Thyroid gland (tissue), 4 donors: ENCODE data around the gene NNT. TPM values are rescaled to one million over a fixed set of nuclear protein-coding genes. Genes with fewer than 3 reads are reported as not detected.
"Not testable (repeated sequence)": the region's sequence is repeated elsewhere in the genome, so short reads cannot be mapped to it uniquely, and the experiment has no call there.

ENCODE experiments used
- DNase-seq, 2 donors: peaks; one replicate each; pipeline ENCODE4 v3.0.0-alpha.2; 2019
- H3K27ac ChIP-seq, 3 donors: fragments of 200-600 bp; sonication (generic); 1 replicate in 2 of 3; 2 replicates in 1 of 3; pipeline ENCODE4 v1.5.1; 2016 to 2019; ENCODE audit warnings: mild to moderate bottlenecking in 1 of 3, moderate library complexity in 1 of 3
- H3K27me3 ChIP-seq: fragments of 200-600 bp; sonication (generic); one replicate; pipeline ENCODE4 v1.5.1; 2019
- H3K36me3 ChIP-seq, 2 donors: fragments of 200-600 bp; sonication (generic); one replicate each; pipeline ENCODE4 v1.5.1; 2016 to 2019
- H3K4me1 ChIP-seq, 2 donors: fragments of 200-600 bp; sonication (generic); one replicate each; pipeline ENCODE4 v1.5.1; 2017 to 2019
- H3K4me3 ChIP-seq, 3 donors: fragments of 200-600 bp; sonication (generic); replicated peaks in 1 of 3; 1 replicate in 2 of 3; 2 replicates in 1 of 3; pipeline ENCODE4 v1.5.1; 2016; ENCODE audit warnings: mild to moderate bottlenecking in 1 of 3
- H3K9me3 ChIP-seq: fragments of 200-600 bp; sonication (generic); one replicate; pipeline ENCODE4 v1.5.1; 2017
- POLR2A ChIP-seq, 2 donors: fragments of 450-650 bp; IDR thresholded peaks; one replicate each; pipeline ENCODE4 v1.6.1; 2017; ENCODE audit warnings: antibody characterized with exemption in 2 of 2, mild to moderate bottlenecking in 2 of 2, moderate library complexity in 1 of 2
- WGBS, 2 donors: methylation state at CpG; one replicate each; pipeline ENCODE4 v1.1.5; 2017; 5-methylcytosine and 5-hydroxymethylcytosine counted together
- intact Hi-C: fragments of 100-400 bp; cut with DNase I; formaldehyde crosslinking; loops from one replicate; pipeline ENCODE4 v1.15.1; 2023
- total RNA-seq, 4 donors: library from RNA; depleted of rRNA; stranded (reverse); fragments of >200 nt; gene quantifications; one replicate each; pipeline ENCODE4 v1.2.3, GENCODE V29; 2016
- TF ChIP-seq, protein P1 (sequence below), 6 experiments: fragments of 200-600 bp in 3 of 6; fragments of 450-650 bp in 3 of 6; sonication (generic) in 3 of 6; IDR thresholded peaks; one replicate each; pipeline ENCODE4 v1.5.1; 2016 to 2019; ENCODE audit warnings: antibody characterized with exemption in 6 of 6, mild to moderate bottlenecking in 2 of 6, inconsistent platforms in 1 of 6, moderate library complexity in 1 of 6

NNT gene
- total RNA-seq, 4 donors from 2014 or later, result 95.7 to 125 (median 104) TPM

DNA sequence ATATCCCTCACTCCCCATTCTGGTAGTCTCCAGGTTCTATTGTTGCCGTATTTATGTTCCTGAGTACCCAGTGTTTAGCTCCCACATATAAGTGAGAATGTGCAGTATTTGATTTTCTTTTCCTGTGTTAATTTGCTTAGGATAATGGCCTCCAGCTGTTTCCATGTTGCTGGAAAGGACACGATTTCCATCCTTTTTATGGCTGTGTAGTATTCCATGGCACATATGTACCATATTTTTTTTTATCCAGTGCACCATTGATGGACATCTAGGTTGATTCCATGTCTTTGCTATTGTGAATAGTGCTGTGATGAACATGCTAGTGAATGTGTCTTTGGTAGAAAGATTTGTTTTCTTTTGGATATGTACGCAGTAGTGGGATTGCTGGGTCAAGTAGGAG is 98.2 kb downstream of the NNT start:
- 97% methylated on average over 3 of the region's 3 CpGs for WGBS, 2 donors

GRCh38 chr5:43702293-43702692 is 99.3 kb downstream of the NNT start:
- DNase-seq, result no peak
- 98 to 99% methylated on average over 2 of the region's 2 CpGs for WGBS, 2 donors

More for the DNA sequence above, 98.2 kb downstream of the NNT start:
- H3K27me3 ChIP-seq, result no peaks in the 10 kb centered on the region
- peaks cover 0 to 5% of the 10 kb centered on the region in 2 donors for H3K36me3 ChIP-seq
- no peaks in the 10 kb centered on the region for H3K9me3 ChIP-seq
- intact Hi-C loops, result no loop called here
- no peak for DNase-seq
- H3K4me3 ChIP-seq, result no peak overlapping the region
- TF ChIP-seq POLR2A (IDR thresholded peaks at IDR 0.05), result no peak
- TF ChIP-seq, protein P1, sequence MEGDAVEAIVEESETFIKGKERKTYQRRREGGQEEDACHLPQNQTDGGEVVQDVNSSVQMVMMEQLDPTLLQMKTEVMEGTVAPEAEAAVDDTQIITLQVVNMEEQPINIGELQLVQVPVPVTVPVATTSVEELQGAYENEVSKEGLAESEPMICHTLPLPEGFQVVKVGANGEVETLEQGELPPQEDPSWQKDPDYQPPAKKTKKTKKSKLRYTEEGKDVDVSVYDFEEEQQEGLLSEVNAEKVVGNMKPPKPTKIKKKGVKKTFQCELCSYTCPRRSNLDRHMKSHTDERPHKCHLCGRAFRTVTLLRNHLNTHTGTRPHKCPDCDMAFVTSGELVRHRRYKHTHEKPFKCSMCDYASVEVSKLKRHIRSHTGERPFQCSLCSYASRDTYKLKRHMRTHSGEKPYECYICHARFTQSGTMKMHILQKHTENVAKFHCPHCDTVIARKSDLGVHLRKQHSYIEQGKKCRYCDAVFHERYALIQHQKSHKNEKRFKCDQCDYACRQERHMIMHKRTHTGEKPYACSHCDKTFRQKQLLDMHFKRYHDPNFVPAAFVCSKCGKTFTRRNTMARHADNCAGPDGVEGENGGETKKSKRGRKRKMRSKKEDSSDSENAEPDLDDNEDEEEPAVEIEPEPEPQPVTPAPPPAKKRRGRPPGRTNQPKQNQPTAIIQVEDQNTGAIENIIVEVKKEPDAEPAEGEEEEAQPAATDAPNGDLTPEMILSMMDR (IDR thresholded peaks at IDR 0.05), result no peak
- H3K4me1 ChIP-seq, result no peaks in the 10 kb centered on the region
- no peak overlapping the region for H3K27ac ChIP-seq

DNA sequence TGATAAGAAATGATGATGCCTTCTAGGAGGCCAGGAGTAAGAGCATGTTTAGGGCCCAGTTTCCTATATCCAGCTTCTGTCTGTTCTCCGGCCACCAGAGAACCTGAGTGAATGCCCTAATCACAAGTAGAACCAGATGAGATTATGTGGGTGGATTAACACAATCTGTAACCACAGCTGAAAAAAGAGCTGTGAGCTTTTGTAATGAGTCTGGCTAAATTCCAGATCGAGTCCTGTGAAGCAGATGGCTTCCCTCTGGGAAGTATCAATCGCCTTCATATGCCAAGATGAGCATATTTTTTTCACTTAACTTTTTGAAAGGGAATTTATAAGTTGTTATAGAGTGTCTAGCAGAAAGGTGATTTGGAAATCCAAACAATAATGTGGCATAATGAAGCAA is 99.8 kb downstream of the NNT start:
- intact Hi-C loops, result no loop called here
- H3K27ac ChIP-seq, result no peak overlapping the region
- peaks cover 0 to 5% of the 10 kb centered on the region in 2 donors for H3K36me3 ChIP-seq
- 69 to 70% methylated on average over 3 of the region's 3 CpGs for WGBS, 2 donors
- TF ChIP-seq, protein P1 (IDR thresholded peaks at IDR 0.05), result no peak
- TF ChIP-seq POLR2A (IDR thresholded peaks at IDR 0.05), result no peak
- no peaks in the 10 kb centered on the region for H3K9me3 ChIP-seq
- no peaks in the 10 kb centered on the region for H3K4me1 ChIP-seq
- no peak for DNase-seq
- H3K4me3 ChIP-seq, result no peak overlapping the region
- no peaks in the 10 kb centered on the region for H3K27me3 ChIP-seq

More at GRCh38 chr5:43702293-43702692, 99.3 kb downstream of the NNT start:
- intact Hi-C loops, result no loop called here
- no peak overlapping the region for H3K27ac ChIP-seq
- H3K9me3 ChIP-seq, result no peaks in the 10 kb centered on the region
- no peak for TF ChIP-seq POLR2A (IDR thresholded peaks at IDR 0.05)
- TF ChIP-seq, protein P1 (IDR thresholded peaks at IDR 0.05), result no peak
- no peaks in the 10 kb centered on the region for H3K4me1 ChIP-seq
- no peaks in the 10 kb centered on the region for H3K27me3 ChIP-seq
- H3K4me3 ChIP-seq, result no peak overlapping the region
- H3K36me3 ChIP-seq, result peaks cover 0 to 5% of the 10 kb centered on the region in 2 donors

DNA sequence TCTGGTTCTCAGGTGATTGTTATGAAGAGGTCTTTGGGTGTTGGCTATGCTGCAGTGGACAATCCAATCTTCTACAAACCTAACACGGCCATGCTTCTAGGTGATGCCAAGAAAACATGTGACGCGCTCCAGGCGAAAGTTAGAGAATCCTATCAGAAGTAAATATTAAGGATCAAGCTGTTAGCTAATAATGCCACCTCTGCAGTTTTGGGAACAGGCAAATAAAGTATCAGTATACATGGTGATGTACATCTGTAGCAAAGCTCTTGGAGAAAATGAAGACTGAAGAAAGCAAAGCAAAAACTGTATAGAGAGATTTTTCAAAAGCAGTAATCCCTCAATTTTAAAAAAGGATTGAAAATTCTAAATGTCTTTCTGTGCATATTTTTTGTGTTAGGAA is 101.3 kb downstream of the NNT start:
- H3K4me3 ChIP-seq, result no peak overlapping the region
- 84 to 91% methylated on average over 4 of the region's 4 CpGs for WGBS, 2 donors
- no peaks in the 10 kb centered on the region for H3K4me1 ChIP-seq
- H3K27ac ChIP-seq, result no peak overlapping the region
- intact Hi-C loops, result no loop called here
- H3K36me3 ChIP-seq, result peaks cover 0 to 5% of the 10 kb centered on the region in 2 donors
- TF ChIP-seq POLR2A (IDR thresholded peaks at IDR 0.05), result no peak
- TF ChIP-seq, protein P1 (IDR thresholded peaks at IDR 0.05), result no peak
- no peaks in the 10 kb centered on the region for H3K9me3 ChIP-seq
- no peaks in the 10 kb centered on the region for H3K27me3 ChIP-seq
- no peak for DNase-seq

- DNase-seq, H3K4me1 ChIP-seq, H3K36me3 ChIP-seq, H3K4me3 ChIP-seq, H3K9me3 ChIP-seq, H3K27ac ChIP-seq, H3K27me3 ChIP-seq, intact Hi-C loops: not testable (repeated sequence)
- WGBS, 2 donors, result 95 to 100% methylated on average over 1 of the region's 1 CpG
These were observed 103.6 kb downstream of the NNT start for GRCh38 chr5:43706576-43706975.

GRCh38 chr5:43711496-43711895 is 108.5 kb downstream of the NNT start:
- TF ChIP-seq POLR2A (IDR thresholded peaks at IDR 0.05), result no peak
- WGBS, 2 donors, result 90 to 94% methylated on average over 6 of the region's 6 CpGs
- intact Hi-C loops, result no loop called here

More at GRCh38 chr5:43711496-43711895, 108.5 kb downstream of the NNT start:
- H3K36me3 ChIP-seq, result no peaks in the 10 kb centered on the region
- no peaks in the 10 kb centered on the region for H3K9me3 ChIP-seq
- no peak overlapping the region for H3K4me3 ChIP-seq
- no peaks in the 10 kb centered on the region for H3K27me3 ChIP-seq
- H3K27ac ChIP-seq, result no peak overlapping the region
- no peaks in the 10 kb centered on the region for H3K4me1 ChIP-seq
- DNase-seq, result no peak
